ENCODE measurements around the gene HLF.

HLF gene

DNA sequence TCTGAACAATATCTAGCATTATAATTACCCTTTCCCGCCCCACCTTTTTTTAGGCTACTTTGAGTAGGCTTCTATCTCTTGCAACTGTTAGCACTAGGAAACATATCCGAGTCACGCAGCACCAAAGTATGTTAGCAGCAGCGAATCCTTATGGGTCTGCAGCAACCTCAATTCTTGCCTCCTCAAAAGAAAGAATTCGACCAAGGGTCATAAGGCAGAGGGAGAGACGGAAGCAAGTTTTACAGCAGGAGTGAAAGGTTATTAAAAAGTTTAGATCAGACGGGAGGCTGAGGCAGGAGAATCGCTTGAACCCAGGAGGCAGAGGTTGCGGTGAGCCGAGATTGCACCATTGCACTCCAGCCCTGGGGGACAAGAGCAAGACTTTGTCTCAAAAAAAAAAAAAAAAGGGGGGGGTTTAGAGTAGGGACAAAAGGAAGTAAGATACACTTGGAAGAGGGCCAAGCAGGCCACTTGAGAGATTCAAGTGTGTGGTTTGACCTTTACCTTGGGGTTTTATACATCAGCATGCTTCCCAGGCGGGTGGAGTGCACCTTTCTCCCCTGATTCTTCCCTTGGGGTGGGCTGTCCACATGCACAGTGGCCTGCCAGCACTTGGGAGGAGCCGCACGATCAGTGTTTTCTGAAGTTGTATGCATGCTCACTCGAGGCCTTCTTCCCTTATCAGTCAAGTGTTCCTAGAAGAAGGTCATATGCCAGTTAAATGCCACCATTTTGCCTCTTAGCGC, 67.7 kb downstream of the HLF start:
- no peak for DNase-seq (ENCODE audit: low spot score)

DNA sequence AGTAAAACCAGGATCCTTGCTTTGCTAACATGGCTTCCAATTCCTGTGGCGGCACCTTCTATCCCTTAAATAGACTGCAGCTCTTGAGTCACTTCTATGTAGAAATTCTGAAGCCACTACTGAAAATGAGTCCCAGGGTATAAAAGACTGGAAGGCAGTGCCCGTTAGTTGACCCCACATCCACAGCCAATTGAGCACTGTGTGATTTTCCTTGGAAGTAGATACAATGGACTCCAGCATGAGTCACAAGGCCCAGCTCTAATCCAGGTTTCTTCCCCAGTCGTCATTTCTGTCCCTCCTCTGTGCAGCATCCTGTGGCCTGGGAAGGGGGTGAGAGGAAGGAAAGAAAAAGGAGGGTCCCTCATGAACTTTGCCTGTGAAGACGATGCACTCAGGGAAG, 69.5 kb downstream of the HLF start:
- DNase-seq (ENCODE audit: low spot score) = no peak

DNA sequence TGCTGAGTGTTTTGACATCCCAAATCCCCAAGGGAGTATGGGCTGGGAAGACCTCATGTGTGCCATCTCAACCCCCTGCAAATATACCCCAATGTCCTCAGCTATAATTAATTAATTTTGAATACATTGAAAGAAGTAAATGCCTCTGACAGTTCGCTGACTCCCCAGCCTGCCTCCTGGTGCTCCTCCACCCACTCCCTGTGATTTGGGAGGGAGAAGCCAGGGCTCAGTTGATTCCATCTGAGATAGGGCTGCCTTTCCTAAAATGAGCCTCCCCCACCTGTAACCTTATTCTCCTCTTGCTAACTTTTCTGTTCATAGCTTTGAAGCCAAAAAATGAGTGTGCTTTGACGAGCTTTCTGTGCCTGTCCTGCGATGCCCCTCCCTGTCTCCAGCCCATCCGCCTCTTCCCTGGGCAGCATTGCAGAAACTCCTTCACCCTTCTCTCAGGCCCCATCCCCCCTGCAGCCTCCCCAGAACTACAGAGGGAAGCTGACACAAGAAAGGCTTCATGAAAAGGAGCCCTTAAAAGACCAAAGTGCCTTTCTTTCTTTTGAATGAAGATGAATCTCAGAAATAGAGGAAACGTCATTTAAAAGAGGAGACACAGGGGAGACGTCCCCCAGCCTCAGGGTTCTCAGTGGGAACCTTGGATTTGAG, 70.3 kb downstream of the HLF start:
- no peak for DNase-seq (ENCODE audit: low spot score)

DNA sequence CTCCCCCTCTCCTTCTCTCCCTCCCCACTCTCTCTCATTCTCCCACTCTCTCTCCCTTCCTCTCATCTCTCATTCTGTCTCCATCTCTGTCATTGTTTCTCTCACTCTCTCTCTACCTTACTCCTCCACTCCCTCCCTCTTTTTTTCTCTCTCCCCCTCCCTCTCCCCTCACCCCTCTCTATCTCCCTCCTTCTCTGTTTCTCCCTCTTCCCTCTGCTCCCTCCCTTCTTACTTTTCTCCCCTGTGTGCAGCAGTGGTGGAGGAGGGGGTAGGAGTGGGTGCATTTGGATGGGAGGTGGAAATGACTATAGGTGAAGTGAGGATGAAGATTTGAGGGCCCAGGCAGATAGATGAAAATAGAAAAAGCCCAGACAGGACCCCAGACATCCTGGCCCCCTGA, 70.9 kb downstream of the HLF start:
- DNase-seq (ENCODE audit: low spot score) = no peak

DNA sequence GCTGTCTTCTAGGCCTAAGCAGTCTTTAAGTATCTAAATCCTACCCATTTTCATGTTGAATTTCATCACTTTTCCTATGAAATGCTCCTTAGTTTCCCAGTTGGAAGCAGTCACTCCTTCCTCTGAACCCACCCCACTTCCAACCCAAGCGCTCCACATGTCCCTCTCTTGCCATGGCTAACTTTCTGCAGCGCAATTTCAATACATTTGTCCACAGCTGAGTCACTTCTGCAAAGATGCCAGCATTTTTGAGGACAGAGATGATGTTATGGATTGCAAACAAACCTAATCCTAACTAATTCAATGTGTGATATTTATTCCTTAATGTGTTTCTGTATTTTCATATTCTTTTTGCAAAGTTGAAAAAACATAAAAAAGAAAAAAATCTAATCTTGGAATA, 71.7 kb downstream of the HLF start:
- no peak for DNase-seq (ENCODE audit: low spot score)

DNA sequence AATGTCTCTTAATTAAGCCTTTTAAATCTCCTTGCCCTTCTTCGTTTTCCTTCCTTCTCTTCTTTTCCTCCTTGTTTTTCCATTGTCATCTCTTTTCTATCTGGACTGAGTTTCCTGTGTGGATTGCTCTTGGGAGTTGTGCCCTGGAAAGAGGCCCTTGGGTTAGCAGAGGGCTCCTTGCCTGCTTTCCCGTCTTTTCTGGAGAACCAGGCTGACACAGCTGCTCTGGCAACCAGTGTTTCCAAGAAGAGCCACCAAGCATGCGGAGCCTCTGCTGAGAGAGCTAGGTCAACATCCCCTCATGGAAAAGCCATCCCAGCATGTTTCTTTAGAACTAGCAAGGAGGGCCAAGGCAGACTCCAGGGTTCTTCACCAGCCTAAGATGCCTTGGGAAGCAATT, 75.4 kb downstream of the HLF start:
- DNase-seq (ENCODE audit: low spot score) = no peak

DNA sequence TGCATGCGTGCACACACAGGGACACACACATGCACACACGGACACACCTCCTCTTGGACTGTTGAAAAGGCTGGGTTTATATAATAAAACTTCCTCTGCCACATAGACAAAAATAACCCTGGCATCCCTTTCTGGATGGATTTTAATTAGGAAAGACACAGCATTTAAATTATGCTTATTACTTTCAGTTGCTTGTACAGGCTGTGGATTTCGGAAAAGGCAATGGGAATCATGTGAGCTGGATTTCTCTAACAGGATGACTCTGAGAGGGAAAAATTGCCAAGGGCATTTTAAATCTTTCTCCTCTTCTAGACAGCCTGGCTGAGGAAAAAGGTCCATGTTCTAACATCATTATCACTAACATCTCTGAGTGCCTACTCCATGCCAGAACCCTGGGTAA, 75.9 kb downstream of the HLF start:
- DNase-seq (ENCODE audit: low spot score) = no peak

DNA sequence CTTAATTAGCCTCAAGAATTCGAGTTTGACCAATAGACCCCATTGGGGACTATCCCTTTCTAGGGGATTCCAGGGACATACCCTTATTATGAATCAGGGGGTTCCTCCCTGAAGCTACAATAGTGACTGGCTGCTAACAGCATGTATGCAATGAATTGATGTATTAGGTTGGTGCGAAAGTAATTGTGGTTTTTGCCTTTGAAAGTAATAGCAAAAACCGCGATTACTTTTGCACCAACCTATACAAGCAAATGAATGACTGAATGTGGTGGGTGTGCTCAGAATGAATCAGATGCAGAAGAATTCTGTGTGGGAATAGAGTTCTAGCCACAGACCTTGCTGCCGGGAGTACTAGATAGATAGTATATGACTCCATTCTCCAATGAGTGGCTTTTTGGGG, 76.7 kb downstream of the HLF start:
- DNase-seq (ENCODE audit: low spot score) = peak; percentile 56

DNA sequence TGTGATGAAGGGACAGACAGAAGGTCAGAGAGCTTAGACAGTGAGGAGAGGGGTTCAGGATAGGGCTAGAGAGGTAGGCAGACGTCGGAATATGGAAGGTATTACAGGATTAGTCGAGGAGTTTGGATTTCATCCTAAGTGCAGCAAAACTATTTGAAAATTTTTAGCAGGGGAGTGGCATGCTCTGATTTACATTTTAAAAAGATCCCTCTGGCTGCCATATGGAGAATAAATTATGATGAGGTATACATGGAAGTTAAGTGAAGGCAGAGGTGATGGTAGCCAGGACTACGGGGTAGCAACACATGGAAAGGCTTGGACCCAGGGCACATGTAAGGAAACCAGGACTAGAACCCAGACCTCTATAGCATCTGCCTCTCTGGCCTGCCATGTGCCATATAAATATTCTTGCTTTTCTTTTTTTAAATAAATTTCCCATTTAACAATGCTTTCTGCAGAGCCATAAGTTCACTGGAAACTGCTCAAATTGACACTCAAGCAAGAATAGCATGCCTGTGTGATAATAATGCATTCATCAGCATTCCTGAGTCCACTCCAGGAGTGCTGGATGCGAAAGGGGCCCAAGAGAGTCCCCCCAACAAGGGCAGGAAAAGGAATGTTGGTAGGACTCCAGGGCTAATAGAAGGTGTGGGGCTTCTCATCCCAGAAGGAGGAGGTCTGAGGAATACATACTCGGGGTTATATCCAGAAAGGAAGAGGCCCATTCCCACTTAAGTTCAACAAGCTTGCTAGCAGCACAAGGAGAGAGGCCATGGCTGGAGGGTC, 78.2 kb downstream of the HLF start:
- DNase-seq (ENCODE audit: low spot score) = no peak

DNA sequence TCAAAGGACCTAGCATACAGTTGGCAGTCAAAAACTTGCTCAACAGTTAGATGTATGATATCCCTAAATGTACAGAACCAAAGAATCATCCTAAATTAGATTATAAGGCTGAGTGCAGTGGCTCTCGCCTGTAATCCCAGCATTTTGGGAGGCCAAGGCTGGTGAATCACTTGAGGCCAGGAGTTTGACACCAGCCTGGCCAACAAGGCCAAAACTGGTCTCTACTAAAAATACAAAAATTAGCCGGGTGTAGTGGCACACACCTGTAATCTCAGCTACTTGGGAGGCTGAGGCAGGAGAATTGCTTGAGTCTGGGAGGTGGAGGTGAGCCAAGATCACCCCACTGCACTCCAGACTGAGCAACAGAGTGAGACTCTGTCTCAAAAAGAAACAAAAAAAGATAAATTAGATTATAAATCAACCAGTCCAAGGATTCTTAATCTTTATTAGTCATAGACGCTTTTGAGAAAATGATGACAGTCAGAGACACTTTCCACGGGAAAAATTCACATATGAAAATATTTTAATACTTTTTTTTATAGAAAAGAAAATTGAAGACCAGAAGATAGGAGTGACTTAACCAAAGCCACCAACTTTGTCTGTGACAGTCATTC, 79.2 kb downstream of the HLF start:
- no peak for DNase-seq (ENCODE audit: low spot score)

DNA sequence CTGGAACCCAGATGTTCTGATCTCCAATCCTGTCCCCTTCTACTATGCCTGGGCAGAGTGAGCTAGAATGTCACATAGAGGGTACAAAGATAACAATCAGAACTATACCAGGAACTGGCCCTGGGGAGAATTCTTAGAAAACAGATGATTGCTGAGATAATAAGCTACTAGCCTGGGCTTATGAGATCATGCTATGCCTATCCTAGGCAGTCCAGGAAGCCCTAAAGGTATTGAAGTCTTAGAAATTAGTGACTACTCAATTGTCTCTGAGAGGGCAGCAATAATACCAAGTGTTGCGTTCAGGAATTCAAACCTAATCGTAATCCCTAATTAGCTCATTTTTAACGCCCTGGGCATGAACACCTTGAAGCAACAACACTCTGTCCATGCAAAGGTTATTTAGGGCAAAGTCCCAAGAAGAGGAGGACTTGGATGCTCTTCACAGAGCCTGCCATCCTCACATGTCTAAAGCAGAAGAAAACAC, 79.8 kb downstream of the HLF start:
- no peak for DNase-seq (ENCODE audit: low spot score)

DNA sequence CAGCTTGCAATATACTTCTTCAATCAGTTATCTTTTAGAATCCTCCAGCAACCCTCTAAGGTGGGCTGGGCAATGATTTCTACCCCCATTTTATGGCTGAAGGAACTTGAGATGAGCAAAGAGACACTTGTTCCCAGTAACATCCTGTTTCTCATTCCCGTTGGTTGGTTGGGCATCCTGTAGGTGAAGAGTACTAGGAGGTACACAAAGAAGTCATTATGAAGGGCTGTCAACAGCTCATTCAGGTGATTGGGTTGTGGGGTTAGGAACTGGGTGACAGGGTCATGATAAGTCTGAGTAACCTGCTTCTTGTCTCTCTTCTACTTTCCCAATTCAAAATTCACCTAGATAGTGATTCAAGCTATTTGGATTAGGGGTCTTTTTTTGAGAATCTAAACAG, 80.4 kb downstream of the HLF start:
- no peak for DNase-seq (ENCODE audit: low spot score)

DNA sequence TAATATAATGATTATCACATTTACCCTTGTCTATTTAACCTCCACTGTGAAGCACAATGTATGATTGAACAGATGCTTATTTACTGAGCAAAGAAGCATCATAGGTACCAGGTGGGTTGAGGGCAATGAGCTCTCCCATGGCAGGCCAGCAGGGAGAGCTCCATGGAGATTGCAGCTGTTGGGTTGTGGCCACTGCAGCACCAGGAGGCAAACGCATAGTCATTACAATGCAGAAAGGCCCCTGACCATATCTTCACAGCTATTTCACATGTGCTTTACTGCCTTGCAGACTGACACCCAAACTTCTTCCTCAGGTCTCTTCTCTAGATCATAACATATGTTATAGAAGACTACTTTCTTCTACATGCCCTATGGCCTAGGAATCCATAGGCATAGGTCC, 81.9 kb downstream of the HLF start:
- DNase-seq (ENCODE audit: low spot score) = no peak

DNA sequence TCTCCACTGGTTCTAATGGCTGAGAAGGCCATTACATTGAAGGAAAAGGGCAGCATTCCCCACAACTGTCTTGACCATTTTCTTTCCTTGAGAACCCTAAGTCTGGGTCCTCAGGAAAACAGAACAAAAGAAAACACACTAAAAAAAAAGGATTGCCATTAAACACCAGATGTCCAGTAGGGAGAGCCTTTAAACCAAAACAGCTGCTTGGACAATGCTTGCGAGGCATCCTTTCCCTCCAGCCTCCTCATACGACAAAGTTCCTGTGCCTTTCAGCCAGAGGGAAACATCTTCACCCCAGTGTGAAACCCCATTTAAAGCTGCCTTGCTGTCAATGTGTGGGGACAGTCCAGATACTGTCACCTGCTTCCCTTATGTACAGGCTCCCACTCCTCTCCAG, 82.6 kb downstream of the HLF start:
- no peak for DNase-seq (ENCODE audit: low spot score)

DNA sequence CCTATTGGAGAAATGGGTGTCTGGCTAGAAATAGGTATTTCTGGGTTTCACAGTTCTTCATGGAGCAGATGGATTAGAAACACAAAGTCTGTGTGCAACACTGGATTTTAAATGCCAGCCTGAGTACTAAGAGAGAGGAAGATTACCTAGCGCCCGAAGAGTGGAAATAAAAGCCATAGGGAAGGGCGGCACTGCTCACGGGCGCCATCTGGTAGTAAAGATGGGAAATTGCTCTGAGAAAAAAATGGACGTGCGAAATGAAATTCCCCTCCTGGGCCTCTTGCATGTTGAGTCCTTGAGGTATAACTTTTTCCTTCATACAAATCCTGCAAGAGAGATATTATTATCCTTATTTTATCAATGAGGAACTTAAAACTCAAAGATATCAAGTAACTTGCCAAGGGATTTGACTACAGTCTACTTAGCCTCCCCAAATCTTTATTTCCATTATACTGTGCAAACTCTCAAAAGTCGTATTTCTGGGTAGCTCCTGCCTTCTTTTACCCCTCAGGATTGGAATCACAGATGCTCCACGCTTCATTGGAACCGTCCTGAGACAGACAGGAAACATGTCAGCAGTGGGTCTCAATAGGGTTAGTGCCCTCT, 84.1 kb downstream of the HLF start:
- peak; percentile 58 for DNase-seq (ENCODE audit: low spot score)

DNA sequence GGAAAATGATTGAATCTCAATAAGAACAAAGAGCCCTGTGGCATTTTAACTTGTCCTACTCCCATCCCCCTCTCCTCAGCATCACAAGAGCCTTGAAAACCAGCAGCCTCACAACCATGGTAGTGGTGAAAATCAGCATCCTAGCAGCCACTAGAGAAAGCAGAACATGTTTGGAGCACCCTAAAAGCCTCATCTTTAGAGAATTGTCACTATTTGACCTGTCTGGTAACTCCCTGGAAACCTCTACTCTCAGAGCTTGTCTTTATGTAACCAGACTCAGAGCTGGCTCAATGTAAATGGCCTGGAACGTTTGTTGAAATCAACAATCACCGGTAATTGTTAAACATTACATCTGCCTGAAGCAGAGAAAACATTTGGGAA, 86.1 kb downstream of the HLF start:
- no peak for DNase-seq (ENCODE audit: low spot score)

DNA sequence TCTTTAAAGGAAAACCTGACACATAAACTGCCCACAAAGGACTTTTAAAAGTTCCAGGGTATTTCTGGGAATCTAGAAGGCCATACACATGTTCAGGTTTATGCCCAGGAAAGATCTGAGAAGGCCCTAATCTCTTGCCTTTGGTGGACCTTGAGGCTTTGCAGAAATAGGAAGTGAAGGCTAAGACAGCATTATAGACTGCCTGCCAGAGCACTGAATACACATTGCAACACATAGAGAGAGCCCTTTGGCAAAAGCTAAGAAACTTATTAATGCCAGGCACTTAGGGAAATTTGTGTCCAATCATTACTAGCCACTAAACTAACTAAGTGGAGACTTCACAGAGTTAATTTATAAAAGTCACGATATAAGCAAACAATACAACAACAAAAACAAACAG, 86.5 kb downstream of the HLF start:
- DNase-seq (ENCODE audit: low spot score) = no peak

DNA sequence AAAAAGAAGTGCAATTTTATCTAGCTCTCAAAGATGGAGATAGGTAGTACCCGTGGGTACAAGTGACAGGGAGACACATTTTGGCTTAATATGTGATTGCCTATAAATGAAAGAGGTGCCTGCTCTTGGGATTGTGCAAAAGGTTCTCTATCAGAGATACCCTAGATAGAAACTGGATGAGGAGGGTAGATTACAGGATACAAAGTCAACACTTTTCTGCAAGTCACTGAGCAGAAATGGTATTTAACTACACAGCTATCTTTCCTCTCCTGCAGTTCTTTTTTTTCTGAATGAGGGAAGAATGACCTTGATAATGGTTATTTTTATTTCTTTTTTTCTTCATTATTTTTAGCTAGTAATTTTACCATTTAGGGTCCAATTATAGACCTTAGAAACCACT, 89.2 kb downstream of the HLF start:
- DNase-seq (ENCODE audit: low spot score) = no peak

DNA sequence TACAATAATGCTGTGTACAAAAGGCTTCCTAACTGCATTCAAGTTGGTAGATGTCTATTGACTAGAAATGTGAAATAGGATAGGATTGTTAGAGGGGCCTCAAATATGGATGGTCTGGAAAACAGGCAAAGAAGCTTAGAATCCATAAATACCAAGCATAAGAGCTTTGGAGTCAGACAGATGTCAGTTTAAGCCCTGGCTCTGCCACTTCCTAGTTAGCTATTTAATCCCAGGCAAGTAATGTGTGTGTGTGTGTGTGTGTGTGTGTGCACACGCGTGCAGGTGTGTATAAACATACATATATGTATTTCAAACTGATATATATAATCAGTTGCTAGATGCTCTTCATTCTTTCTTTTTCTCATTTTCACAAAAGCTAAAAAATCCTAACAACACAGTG, 90.2 kb downstream of the HLF start:
- no peak for DNase-seq (ENCODE audit: low spot score)

DNA sequence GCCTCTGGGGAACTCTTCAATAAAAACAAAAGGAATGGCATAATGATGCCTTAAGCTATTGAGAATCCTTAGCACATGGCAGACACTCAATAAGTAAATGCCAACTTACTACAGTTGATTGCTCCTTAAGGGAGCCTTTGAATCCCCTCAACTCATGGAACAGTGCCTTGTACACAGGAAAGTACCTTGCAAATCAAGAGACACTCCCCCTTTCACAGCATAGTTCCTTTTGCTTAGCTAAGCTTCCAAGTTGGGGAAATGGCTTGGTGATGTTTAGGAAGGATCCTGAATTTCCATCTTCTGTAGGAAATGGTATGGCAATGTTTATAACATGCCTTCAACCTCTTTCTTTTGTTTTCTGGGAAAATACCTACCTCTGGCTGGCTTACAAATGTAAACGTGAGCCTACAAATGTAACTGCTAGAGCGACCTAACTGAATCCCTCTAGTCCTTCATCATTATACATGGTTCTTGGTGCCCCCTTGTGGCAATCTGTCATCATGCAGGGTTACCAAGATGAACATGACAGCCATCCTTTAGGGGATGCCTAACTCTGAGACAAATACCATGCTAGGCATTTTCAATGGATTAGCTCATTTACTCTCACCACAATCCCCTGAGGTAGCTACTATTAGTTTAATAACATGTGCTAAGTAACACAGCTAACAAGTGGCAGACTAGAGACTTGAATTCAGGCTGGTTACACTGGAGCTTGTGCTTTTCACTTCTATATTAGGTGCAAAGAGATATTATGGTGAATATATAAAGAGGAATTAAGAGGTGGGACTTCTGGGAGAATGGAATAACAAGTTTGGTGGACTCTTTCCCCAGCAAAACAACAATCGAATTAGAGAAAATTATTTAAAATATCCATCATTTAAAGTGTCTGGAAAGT, 91.9 kb downstream of the HLF start:
- DNase-seq (ENCODE audit: low spot score) = peak; percentile 76

DNA sequence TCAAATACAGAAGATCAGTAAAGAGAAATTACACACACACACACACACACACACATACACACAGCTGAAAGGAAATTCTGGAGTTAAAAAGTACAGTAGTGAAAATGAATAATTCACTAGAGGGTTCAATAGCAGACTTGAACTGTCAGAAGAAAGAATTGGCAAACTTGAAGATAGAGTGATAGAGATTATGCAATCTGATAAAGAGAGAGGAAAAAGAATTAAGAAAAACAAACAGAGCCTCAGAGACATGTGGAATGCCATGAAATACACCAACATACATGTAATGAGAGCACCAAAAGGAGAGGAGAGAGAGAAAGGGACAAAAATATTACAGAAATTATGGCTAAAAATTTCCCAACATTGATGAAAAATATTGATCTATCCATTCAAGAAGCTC, 96.2 kb downstream of the HLF start:
- no peak for DNase-seq (ENCODE audit: low spot score)

Measured in SW480 (cell line).